Activated CD4-positive, alpha-beta T cell treated with anti-CD3 and anti-CD28 coated beads for 48 hours (primary cell): ENCODE data around the gene RAB40B.

Experiments
- DNase-seq: peaks from one replicate; pipeline ENCODE4 v3.0.0-alpha.2; 2020

Gene RAB40B

DNA sequence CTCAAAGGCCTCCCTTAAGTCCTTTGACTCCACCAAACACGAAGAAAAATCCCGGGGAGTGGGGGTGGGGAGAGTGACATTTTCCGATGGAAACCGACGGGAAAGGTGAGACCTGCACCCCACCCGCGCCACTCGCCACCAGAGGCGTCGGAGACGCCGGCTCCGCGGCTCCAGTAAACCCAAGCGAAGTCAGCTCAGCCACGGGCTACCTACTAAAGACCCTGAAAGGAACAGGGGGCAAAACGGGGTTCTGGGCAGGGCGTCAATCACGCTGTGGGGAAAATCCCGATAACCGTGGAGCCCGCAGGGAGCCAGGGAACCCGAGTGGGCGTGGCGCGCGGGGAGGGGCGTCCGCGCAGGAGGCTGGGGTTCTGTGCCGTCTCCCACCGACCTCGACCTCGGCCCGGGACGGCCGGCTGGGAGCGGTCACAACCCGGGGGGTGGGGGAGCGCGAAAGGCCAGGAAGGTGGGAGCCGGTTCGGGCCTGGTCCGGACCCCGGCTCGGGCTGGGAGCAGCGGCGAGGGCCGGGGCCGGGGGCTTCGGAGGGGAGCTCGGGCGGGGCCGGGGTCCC, 50.8 kb downstream of the RAB40B start:
- DNase-seq, result peak; percentile 57

GRCh38 chr17:82645516-82645915, 53.0 kb downstream of the RAB40B start:
- no peak for DNase-seq

DNA sequence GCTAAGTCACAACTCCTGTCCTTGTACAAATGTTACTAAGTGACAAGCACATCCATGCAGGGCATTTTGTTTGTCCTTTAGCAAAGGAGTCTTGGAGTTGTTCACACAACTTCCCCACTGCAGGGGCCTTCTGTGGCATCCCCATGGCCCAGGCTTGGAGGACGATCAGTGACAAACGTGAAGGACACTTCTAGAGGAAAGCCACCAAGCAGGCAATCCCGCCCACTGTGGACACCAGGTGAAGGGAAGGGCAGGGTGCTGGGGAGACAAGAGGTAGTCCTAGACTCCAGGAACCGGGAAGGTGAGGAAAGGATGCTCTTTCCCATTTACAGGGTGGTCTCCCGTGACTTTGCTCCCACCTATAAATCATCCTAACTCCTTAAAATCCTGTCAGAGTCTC, 54.4 kb downstream of the RAB40B start:
- no peak for DNase-seq

DNA sequence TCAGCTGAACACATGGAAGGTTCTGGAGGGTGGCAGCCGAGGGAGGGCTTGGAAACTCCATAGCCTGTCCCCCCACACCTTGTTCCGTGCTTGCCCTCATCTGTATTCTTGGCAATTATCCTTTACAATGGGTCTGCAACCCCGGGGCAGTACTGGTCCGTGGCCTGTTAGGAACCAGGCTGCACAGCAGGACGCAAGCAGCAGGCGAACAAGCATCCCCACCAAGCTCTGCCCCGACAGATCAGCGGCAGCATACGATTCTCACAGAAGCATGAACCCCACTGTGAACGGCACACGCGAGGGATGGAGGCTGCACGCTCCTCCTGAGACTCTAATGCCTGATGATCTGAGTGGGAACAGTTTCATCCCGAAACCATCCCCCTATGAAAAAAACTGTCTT, 56.5 kb downstream of the RAB40B start:
- no peak for DNase-seq

- DNase-seq, result no peak
Observed at GRCh38 chr17:82640036-82640435, 58.5 kb downstream of the RAB40B start.

DNA sequence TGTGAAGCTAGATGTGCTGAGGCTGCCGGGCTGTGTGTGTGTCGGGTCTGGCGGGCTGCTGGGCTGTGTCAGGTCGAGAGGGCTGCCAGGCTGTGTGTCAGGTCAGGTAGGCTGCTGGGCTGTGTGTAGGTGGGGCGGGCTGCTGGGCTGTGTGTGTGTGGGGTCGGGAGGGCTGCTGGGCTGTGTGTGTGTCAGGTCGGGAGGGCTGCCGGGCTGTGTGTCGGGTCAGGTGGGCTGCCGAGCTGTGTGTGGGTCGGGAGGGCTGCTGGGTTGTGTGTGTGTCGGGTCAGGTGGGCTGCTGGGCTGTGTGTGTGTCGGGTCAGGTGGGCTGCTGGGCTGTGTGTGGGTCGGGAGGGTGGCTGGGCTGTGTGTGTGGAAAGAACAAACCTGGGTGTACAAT, 58.9 kb downstream of the RAB40B start:
- DNase-seq, result no peak

DNA sequence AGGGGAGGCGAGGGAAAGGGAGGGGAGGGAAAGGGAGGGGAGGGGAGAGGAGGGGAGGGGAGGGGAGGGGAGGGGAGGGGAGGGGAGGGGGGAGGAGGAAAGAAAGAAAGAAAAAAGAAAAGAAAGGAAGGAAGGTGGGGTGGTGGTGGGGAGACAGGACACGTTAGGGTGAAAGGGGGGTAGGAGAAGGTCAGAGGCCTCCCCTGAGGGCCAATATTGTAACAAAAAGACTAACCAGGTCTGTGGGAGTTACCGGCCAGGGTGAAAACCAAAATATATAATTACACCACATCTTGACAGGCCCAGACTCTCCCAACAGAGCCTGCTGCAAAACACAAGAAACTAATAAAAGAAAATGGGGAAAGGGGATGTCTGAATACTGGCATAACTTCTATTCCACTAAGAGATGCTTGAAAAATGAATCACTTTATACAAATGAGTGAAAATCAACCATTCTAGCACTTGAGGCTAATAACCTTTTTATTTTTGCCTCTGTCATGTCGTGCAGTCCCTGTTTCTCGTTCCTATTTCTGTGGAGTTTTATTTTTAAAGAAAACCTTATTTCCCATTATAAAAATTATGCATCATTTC, 60.2 kb downstream of the RAB40B start:
- DNase-seq, result no peak

- DNase-seq, result no peak
Observed at GRCh38 chr17:82636626-82637598, 61.6 kb downstream of the RAB40B start.

- no peak for DNase-seq
Observed at GRCh38 chr17:82633343-82633742, 65.2 kb downstream of the RAB40B start.

DNA sequence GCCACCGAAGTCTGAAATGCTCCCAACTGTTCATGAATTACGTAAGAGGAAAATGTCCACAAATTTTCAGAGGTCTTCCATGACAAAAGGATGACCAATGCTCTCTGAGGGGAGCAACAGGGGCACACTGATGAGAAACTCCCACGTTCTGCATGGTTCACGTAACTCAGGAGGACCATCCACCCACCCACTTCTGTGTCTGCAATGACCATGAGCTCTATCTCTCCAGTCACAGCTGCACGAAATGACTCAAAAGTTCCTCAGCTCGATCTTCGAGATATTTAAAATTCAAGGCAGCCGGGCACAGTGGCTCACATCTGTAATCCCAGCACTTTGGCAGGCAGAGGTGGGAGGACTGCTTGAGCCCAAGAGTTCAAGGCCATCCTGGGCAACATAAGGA, 66.0 kb downstream of the RAB40B start:
- no peak for DNase-seq

DNA sequence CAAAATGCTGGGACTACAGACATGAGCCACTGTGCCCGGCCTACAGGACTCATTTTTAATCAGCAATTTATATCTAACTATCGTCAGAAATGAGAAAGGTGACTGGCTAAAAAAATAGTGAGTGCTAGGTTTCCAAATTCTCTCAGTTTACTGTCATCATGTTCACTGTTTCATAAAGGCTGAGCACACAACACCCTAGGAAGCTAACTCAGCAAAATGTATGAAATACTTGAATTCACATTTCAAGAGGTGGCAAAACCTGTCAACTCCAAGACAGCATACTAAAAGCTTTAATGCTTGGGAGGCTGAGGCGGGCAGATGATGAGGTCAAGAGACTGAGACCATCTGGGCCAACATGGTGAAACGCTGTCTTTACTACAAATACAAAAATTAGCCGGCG, 67.0 kb downstream of the RAB40B start:
- DNase-seq, result no peak

DNA sequence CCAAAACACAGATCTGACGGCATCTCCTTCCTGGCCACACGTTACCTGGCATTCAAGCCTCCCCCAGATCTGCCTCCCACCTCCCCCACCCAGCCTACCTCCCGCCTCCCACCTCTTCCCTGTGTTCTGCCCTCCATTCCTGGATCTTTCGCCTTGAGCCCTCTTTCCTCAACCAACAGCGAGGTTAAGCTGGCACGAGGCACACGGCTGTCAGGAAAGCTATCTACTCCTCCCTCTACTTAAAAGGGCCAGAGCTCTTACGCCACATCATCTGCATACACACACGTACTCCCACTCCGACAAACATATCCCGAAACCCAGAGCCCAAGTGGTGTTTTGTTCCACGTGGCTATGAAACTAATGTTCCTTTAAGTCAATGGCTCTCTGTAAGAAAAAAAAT, 68.3 kb downstream of the RAB40B start:
- DNase-seq, result no peak

DNA sequence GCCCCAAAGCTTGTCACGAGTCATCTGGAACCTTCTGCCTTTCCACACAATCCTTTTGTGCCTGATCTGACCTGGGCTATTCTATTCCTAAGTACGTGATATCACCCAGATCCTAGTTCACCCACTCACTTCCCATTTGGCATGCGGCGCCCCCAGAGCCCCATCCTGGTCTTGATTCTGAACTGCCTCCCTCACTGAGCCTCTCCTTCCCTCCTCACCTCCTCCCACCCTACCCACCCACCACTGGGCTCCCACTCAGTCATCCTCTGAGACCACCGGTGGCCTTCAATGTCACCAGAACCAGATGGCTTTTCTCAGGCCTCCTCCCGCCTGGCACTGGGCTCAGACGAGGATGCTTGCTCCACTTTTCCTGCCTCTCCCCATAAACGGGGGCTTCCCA, 68.8 kb downstream of the RAB40B start:
- no peak for DNase-seq

DNA sequence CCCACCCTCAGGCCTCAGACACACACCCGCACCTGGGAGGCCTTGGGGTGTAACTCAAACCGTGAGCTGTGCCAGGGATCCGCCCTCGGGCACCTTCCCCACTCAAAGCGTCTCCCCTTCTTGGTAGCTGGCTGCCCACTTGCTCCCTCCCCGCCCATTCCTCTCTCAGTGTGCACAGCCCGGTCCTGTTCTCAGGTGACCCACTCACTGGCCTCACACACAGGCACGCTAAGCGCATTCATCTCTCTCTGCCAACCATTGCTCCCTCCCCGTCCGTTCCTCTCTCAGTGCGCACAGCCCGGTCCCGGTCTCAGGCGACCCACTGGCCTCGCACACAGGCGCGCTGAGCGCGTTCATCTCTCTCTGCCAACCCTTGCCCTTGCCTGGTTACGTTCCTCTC, 71.1 kb downstream of the RAB40B start:
- DNase-seq, result no peak

DNA sequence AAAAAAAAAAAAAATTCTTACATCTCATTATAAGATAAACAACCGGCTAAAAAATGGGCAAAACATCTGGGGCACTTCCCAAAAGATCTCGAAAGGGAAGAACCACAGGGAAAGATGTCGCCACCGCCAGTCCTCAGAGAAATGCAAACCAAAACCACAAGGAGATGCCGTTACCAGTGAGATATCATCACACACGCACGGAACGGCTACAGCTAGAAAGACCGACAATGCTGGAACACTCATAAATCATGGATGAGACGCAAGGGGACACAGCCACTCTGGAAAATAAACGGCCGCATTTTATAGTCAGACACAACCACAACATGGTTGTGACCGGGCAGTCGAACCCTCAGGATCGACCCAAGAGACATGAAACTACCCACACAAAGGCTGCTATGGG, 74.8 kb downstream of the RAB40B start:
- no peak for DNase-seq

GRCh38 chr17:82619641-82620040, 78.9 kb downstream of the RAB40B start:
- no peak for DNase-seq

- DNase-seq, result no peak
Observed at GRCh38 chr17:82619211-82619610, 79.3 kb downstream of the RAB40B start.

- DNase-seq, result no peak
Observed at GRCh38 chr17:82616021-82616711, 82.3 kb downstream of the RAB40B start.

GRCh38 chr17:82615084-82616020, 83.1 kb downstream of the RAB40B start:
- no peak for DNase-seq

GRCh38 chr17:82614095-82614631, 84.3 kb downstream of the RAB40B start:
- DNase-seq, result no peak

DNA sequence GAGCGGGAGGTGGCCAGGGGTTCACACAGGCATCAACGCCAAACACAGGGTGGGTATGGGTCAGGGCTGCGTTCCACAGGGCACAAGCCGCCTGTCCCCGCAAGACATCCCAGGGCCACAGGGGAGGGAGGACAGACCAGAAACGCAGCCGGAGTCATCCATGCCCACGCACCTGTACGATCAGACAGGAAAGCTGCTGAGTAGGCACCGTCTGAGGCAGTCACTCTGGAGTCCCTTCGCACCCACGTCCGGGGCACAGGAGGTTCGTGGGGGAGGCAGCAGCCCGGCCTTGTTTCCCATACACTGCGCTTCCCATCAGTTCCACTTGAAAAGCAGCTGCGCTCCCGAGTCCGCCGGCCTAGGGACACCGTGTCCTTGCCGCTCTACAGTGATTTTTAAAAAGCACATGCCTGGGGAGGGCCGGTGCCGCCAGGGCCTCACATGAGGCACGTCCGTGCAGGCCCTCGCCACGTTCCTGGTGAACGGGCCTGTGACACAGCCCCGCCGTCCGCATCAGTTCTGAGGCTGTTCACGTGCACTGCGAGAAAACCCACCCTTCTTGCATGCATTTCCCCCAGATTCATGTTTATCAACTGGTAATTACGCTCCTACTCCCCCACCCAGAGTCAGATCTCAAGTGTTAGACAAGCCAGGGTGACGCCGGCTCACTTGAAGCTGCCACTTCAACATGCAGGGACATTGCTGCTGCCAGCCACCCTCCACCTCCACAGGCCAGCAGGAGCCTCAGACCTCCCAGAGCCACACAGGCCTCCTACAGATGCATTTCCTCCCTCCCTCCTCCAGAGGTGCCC, 85.0 kb downstream of the RAB40B start:
- no peak for DNase-seq
